Fibroblast of skin of right biceps (primary cell): ENCODE results near the gene RALGAPA2.

Experiments used
- DNase-seq: peaks from one replicate; pipeline ENCODE4 v3.0.0-alpha.2; 2013

Gene RALGAPA2

GRCh38 chr20:20454850-20455627, 257.4 kb downstream of the RALGAPA2 start:
- no peak for DNase-seq

DNA sequence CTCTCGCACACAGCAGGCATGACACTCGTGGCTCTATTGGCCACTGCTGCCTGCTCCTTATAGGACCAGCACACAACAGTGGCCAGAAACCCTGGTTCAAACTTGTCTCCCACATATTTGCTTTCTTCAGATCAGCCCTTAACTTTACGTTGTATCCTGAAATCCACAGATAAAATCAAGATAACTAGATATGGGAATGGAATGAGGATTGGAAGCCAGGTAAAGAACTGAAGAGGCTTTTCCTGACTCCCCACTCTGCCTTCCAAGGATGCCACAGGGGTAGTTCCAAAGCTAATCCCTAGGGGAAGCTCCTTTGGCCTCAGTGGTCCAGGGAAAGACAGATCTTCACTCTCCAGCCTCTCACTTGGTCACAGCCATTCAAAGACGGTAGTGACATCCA, 258.1 kb downstream of the RALGAPA2 start:
- no peak for DNase-seq

GRCh38 chr20:20452254-20452676, 260.2 kb downstream of the RALGAPA2 start:
- DNase-seq = peak; percentile 67

DNA sequence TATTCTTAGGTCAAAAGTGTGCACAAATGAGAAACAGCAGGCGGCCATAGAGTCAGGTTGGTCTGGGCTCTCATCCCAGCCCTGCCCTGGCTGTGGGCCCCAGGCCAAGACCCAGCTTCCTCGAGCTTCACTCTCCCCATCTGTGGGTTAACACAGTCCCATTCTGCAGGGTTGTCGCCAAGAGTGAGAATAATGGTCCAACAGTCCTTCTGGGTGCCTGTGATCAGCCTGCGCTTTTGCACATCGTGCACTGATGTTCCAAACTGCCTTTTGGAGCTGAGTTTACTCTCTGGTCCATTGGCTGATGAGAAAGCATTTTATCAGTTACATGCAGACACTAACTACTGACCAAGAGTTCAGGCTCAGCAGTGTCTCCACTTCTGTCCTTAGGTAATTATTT, 261.9 kb downstream of the RALGAPA2 start:
- no peak for DNase-seq

DNA sequence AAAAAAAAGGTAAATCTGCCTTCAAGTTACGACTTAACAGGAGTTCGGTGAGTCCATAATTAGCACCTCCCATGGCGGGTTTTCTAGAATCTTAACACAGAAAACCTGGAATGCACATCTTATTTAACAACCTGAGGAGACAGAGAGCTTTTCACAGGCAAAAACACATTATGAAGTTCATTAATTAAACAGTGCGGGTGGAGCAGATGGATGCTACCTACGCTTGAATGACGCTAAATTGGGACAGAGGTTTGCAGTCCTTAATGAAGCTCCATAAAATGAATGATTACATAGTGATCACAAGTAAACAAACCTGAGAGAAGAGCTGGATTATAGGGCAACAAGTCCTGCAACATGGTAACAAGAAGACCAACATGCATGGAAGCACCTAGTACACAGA, 263.6 kb downstream of the RALGAPA2 start:
- no peak for DNase-seq

- no peak for DNase-seq
Observed at GRCh38 chr20:20447196-20447595, 265.2 kb downstream of the RALGAPA2 start.

- no peak for DNase-seq
Observed at GRCh38 chr20:20446425-20447015, 265.9 kb downstream of the RALGAPA2 start.

GRCh38 chr20:20446001-20446400, 266.4 kb downstream of the RALGAPA2 start:
- no peak for DNase-seq

- no peak for DNase-seq
Observed at GRCh38 chr20:20443504-20443903, 268.9 kb downstream of the RALGAPA2 start.

GRCh38 chr20:20442466-20442865, 270.0 kb downstream of the RALGAPA2 start:
- no peak for DNase-seq

DNA sequence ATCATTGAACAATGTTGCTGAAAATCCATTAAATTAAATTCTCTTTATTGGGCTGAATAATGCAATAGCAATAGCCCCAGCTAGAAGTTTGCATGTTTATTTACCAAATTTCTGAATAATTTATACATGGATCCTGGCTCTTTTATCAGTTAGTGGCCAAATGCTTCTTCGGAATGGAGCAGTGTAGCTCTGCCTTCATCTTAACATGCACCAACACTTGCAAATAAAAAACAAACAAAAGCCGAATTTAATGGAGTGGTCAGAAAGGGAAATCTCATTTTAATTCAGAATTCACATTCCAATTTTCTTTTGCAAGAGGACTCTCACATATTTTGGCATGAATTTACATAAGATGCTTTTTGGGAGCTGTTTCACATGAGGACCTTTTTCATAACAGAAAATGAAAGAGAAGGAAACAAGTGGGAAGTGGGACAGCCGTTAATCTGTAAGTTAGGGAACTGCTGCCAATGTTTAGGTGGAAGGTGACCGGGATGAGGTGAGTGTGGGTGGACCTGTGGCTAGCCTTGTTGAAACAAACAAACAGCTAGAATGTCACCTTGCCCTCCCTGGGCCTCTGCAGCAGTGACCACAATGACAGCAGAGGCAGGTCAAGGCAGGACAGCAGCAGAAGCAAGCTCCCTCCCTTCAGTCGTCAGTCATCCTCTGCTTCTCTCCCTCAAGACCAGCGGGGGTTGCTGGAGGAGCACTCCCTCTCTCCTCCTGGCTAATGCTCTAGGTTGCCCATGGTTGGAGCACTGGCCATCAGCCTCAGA, 271.4 kb downstream of the RALGAPA2 start:
- no peak for DNase-seq

GRCh38 chr20:20440481-20440880, 272.0 kb downstream of the RALGAPA2 start:
- no peak for DNase-seq

GRCh38 chr20:20439602-20440190, 272.7 kb downstream of the RALGAPA2 start:
- DNase-seq = no peak

DNA sequence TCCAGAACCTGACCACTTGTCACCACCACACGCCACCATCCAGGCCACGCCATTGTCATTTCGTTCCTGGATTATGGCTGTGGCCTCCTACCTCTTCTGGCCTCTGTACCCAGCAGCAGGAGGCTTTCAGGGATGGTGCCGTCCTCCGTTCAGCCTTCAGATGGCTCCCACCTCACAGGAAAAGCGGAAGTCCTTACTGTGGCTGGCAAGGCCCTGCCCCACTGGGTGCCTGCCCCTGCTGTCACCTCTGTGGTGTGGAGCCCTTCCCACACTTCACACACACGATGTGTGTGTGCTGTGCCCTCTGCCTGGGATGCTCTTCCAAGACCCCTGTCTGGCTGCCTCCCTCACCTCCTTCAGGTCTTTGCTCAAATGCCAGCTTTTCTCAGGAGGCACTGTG, 275.1 kb downstream of the RALGAPA2 start:
- no peak for DNase-seq

DNA sequence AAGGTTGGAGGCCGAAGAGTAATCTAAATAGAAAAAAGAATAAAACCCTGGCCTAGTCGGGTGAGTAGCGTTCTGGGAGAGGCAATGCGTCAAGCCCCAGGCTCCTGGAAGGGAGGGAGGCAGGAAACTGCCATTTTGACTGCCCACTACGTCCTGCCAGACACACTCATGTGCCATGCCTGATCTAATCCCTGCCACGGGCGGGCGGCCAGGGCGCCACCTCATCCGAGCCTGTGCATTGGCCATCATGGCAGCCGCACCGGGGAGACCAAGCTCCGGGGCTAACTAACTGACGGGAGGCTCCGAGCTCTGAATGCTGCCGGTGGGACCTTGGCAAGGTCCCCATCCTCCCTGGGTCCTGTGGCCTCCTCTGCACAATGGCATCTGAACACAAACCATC, 275.8 kb downstream of the RALGAPA2 start:
- DNase-seq = no peak

DNA sequence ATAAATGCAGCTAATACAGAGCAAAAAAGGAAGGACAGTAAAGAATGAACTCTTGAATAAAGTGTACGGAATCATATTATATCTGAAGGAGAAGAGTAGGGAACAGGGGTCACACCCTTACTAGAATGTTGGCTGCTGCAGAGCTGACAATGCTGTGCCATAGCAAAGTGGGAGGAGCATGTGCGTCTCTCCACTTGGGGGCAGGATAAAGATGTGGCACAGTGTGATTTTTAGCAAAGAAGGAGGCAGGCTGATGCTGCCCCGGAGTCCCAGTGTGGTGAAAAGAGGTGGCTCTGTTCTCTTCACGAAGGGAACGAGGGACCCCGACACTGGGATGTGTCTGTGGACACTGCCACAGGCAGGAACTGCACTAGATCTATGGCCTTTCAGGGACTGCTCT, 277.0 kb downstream of the RALGAPA2 start:
- no peak for DNase-seq

GRCh38 chr20:20432618-20433286, 279.7 kb downstream of the RALGAPA2 start:
- no peak for DNase-seq

- DNase-seq = no peak
Observed at GRCh38 chr20:20430066-20430465, 282.4 kb downstream of the RALGAPA2 start.

- DNase-seq = no peak
Observed at GRCh38 chr20:20428067-20428466, 284.4 kb downstream of the RALGAPA2 start.

GRCh38 chr20:20427227-20427864, 285.1 kb downstream of the RALGAPA2 start:
- DNase-seq = no peak

DNA sequence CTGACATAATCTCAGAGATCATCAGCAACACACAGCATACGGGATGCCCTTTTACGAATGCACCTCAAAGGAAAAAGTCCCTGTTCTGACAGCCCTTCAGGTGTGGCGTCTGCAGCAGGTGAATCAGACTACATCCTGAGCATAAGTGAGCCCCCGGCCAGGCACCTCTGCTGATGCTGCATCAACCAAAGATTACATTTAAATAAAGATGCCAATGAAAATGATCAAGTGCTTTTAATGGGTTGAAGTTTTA, 285.9 kb downstream of the RALGAPA2 start:
- DNase-seq = no peak

DNA sequence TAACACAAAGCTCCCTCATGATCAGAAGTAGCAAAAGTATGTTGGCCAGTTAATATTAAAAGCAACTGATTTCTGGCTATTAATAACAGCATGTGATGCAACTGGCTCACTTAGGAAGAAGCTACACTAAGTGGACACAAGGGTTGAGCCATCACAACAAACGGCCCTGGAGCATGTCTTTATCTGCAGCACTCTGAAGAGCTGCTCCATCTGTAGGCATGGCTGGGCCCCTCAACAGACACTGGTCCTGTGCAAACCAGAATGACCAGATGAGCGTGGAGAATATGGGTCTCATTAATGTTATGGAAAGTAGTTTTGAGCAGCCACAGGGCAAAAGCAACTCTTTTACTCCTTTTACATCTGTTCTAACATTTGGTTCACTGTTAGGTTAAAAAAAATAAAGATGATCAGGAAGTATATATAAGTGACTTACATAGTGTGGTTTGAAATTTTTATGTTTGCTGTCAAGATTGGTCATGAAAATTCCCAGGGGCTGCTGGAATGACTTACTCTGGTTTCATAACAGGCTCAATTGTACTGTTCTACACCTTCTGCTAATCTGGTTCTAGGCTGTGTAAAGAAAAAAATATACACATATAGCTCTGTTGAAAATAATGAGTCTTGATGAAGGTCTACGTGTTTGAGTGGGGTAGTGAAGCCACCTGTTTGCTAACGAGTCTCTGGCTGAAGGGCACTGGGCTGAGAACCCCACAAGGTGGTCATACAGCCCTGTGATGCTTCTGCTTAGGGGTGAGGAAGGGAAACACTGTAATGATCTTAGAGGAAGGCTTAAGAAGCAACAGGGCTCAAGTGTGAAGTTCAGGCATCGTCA, 286.4 kb downstream of the RALGAPA2 start:
- no peak for DNase-seq
